ENCODE data around the gene RP9.
"Not testable (repeated sequence)": the region's sequence is repeated elsewhere in the genome, so short reads cannot be mapped to it uniquely, and the experiment has no call there.

Gene RP9

DNA sequence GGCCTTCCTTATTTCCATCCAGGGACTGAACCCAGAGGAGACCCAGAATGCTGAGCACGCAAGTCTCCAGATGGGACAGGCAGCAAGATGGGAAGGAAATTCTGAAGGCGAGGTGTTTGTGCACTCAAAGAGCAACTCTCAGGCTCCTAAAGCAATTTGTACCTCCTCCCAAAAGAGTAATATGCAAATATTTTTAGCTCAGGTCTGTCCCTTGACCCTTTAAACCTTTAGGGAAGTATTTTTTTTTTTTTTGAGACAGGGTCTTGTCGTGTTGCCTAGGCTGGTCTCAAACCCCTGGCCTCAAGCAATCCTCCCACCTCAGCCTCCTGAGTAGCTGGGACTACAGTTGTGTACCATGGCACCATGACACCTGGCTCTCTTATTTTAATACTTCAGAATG lies 8.4 kb downstream of the RP9 start:
- no peak for DNase-seq

DNA sequence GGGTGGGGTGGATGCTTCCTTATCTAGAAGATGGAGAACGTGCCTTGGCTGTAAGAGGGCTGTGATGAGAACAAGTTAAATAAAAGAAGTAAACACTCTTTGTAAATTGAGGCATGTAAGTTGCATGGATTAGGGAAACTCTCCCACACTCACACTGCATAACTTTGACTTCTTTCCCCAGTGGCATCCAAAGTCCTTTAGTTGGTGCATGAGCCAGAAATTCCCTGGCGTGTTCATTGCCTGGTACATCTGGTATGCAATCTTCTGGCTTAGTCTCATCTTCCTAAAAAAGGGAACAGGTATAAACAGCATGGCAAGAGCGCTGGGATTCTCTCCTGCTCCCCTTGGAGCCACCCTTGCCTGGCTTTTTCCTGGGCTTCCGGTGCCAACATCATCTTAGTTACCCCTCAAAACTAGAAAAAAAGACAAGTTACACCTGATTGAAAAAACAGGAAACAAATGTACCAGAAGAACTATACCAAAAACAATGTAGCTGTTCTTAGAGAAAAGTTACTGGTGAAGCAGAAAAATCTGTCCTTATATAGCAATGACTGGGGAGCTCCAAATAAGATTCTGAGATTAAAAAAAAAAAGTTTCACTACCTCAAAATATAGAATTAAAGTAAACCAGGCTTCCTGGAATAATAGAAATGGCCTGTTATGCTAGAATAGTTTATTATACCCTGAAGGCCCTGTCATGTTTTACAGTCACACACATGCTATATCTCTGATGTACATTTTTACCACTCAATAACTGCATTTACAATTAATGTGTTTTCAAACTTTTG lies 9.9 kb downstream of the RP9 start:
- DNase-seq: no peak

DNA sequence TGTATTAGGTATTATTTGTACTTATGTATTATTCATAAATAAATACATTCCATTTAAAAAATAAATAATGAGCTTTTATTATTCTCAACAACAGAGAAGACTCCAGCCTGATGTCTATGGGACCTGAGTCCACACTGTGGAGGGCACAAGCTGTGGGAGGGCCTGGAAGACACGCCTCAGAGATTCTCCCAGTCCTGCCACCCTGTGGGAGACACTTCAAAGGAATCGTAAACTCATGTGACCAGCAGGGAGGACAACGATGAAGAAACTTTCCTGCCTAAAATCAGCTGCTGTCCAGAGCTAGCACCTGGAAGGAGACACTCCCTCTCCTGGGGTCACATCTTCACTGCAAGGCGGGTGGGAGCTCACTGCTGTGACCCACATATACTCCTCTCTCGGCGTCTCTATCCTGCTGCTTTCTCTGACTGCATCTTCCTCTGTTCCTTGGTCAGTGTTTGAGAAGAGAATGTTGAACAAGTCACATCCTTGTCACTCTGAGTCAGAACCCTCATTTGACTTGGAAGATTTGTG lies 14.4 kb downstream of the RP9 start:
- not testable (repeated sequence) for DNase-seq

DNA sequence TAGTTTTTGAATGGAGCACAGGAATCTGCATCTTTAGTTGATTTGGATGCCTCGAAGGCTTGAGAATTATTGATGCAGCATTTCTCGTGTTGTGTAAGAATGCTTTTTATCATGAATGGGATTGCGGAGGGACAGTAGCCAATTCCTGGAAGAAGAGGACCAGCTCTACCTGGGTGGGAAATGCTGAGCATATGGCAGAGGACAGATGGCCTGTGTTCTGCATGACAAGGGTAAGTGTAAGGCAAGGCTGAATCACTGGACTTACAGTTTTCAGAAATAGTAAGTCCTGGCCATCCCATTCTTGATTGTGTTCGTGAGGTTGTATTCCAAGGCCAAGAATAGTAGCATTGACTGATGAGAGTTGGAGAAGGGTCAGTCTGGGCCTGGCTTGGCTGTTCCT lies 15.9 kb downstream of the RP9 start:
- no peak for DNase-seq

DNA sequence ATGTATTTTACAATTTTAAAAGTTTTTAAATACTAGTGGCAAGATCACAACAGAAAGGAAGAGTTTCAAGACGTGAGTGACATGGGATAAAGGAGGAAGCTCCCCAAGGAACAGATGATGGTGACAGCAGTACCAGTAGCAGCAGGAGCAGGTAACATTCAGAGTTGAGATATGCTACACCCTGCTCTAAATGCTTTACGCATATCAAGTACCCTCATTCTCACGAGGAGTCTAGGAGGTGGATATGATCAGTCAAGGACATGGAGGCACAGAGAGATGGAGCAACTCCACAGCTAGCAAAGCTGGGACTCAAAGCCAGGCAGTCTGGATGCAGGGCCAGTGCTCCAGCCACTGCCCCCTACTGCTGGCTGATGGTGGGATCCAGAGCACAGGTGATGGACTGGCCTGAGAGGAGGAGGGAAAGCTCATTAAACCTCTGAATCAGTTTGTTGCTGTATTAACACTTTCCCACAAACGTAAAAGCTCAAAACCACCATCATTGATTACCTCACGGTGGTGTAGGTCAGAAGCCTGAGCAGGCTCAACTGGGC lies 17.5 kb downstream of the RP9 start:
- no peak for DNase-seq

DNA sequence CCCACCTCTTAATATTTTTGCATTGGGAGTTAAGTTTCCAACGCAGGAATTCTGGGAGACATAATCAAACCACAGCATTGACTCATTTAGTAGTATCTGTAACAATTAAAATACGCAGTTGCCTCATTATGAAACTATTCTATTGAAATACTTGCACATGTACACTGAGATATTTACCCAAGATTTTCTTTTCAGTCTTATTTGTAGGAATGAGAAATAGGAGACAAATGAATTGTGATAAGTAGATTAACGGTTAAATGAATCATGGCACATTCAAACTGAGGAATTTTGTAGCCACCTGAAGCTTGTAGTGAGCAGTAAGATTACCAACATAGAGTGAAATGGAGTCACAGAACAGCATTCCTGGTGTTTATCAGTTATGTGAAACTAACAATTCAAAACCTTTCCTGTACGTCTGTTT lies 18.1 kb downstream of the RP9 start:
- no peak for DNase-seq

DNA sequence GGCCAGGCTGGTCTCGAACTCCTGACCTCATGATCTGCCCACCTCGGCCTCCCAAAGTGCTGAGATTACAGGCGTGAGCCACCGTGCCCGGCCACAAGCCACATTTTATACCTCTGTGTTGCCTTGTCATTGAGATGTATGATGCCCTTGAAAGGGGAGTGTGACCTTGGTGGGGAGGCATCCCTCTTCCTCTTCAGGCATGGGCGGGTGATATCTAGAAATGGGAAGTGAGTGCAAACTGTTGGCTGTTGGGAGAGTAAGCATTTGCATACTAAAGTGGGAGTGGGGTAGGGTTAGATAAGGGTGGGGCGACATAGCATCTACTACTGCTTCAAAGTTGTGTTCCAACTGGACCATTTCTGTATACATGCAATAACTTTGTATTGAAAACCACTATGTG lies 20.1 kb downstream of the RP9 start:
- DNase-seq: no peak

DNA sequence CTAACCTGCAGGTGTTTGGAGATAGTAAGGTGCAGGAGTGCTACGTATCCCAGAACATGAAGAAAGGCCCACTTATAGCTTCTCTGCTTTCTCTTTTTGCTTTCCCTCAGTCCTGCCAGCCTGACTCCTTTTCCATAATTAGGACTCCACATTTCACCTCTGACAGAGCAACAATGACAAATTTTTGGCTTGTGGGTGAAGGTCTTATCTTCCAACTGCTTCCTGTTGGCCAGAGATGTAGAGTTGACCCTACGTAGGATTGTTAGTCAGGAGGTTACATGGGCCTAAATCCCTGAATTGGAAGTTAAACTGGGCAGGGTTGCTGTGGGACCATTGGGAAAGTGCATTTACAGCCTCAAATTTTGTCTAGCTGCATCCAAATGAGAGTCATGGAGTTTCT lies 21.3 kb downstream of the RP9 start:
- no peak for DNase-seq

DNA sequence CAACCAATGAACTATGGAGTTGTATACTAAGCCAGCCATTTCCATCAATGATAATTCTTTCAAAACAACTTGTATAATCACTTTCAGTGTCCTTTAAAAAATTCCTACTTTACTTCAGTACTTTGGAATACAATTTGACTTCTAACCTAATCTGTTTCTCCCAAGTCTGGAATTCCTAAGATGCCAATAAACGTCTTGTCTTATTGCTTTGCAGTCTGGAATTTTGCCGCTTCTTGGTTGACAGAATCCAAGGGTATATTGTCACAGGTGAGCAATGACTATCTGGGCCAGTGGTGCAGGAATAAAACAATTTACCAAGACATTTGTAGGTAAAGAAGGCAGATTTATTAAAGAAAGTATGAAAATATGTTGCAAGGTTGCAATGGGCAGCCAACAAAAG lies 21.8 kb downstream of the RP9 start:
- DNase-seq: no peak

DNA sequence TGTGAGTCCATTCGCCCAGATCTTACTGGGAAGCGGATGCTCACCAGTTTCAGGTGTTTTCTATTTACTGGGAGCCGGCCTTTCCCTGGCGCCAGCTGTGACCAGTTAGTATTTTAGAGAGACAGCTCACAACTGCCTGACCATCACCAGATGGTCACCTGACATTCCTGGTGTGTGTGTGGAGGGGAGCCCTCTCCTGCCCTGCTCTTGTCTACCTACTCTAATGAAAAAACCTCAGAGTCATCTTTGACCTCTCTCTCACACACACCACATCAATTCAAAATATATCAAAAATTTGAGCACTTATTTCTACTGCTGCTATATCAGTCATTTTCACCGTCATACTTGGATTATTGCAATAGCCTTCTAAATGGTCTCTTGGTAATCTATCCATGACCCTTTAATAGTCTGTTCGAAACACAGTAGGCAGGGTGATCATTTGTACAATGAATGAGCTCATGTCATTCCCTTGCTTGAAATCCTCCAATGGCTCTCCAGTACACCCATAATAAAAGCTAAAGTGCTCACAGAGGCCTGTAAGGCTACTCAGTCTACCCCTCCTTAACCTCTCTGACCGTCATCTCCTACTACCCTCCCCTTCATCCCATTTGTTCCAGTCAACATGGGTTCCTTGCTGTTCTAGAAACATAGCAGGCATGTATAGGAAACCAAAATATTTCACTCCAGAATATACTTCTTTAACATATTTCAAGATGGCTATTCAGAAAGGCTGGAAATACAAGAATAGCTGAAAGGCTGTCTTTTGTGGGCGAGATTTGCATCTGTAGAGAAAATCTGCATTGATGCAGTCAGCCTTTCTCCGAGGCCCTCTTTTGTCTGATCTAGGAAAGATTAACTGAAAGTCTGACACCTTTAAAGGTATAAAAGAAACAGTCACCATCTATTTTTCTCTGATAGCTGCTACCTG lies 29.2 kb downstream of the RP9 start:
- no peak for DNase-seq

DNA sequence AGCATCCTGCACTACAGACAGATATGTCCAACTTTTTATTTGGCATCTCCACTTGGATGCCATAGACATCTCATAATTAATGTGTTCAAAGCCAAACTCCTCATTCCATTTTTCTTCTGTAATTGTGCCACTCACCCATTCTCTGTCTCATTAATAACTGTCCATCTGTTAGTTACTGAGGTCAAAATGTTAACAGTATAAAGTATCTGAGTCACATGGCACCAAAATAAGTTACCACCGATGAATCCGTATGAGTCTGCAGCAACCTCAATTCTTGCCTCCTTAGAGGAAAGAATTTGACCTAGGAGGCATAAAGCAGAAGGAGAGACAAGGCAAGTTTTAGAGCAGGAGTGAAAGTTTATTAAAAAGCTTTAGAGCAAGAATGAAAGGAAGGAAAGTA lies 30.1 kb downstream of the RP9 start:
- no peak for DNase-seq

DNA sequence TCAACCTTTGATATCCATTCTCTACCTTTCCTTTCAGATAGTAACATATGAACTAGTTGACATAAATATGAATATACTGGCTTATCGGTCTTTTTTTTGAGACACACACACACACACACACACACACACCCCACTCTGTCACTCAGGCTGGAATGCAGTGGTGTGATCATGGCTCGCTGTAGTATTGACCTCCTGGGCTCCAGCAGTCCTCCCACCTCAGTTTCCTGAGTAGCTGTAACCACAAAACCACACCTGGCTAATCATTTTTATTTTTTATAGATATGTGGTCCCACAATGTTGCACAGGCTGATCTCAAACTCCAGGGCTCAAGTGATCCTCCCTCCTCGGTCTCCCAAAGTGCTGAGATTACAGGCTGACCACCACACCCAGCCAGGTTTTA lies 32.5 kb downstream of the RP9 start:
- no peak for DNase-seq

DNA sequence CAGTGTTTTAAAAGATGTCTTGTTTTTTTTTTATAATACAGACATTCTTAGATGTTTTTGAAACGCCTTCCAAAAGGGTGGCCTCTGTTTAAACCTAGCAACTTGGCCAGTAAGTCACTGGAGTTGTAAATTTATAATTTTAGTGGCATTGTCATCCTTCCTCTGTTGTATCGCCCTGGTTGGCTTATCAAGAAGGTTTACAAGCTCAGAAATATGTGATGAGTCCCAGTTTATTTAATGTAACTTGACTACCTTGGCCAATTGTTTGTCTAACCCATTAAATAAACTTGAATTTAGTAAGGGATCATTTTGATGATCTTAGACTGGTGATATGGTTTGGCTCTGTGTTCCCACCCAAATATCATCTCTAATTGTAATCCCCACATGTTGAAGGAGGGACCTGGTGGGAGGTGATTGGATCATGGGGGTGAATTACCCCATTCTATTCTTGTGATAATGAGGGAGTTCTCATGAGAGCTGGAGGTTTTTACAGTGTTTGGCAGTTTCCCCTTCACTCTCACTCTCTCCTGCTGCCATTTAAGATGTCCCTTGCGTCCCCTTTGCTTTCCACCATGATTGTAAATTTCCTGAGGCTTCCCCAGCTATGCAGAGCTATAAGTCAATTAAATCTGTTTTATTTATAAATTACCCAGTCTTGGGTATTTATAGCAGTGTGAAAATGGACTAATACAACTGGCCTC lies 33.2 kb downstream of the RP9 start:
- no peak for DNase-seq

DNA sequence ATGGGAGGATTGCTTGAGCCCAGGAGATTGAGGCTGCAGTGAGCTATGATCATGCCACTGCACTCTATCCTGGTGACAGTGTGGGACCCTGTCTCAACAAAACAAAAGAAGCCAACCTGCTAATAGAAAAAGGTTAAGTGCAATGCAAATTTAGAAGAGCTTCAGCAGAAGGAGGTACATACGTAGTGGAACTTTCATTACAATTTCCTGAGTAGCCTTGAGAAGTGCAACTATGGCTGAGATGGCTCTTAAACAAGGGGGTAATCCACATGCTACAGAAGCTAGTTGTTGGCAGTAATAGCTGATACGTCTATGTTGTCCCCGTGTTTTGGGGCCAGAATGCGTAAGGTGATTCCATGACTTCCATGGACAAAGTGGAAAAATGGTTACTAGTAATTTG lies 36.0 kb downstream of the RP9 start:
- DNase-seq: no peak

DNA sequence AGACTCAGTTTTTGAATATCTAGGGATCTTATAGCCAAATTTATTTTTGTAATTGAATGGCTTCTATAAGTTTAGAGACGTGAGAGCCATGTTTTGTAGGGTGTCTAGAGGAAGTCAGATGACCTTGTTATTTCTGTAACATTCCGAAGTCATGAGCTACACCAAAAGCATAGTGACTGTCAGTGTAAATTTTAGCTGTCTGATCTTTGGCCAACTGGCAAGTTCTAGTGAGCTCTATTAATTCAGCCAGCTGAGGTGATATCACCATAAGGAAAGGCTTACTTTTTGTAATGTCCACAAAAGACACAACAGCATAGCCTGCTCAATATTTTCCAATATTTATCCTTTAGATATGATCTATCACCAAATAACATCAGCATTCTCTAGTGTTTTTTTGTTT lies 36.7 kb downstream of the RP9 start:
- DNase-seq: no peak

DNA sequence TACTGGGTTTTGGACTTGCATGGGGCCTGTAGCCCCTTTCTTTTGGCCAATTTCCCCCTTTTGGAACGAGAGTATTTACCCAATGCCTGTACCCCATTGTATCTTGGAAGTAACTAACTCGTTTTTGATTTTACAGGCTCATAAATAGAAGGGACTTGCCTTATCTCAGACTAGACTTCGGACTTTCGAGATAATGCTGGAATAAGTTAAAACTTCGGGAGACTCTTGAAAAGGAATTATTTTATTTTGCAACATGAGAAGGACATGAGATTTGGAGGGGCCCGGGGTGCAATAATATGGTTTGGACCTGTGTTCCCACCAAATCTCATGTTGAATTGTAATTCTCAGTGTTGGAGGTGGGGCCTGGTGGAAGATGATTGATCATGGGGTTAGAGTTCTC lies 38.4 kb downstream of the RP9 start:
- DNase-seq: no peak

DNA sequence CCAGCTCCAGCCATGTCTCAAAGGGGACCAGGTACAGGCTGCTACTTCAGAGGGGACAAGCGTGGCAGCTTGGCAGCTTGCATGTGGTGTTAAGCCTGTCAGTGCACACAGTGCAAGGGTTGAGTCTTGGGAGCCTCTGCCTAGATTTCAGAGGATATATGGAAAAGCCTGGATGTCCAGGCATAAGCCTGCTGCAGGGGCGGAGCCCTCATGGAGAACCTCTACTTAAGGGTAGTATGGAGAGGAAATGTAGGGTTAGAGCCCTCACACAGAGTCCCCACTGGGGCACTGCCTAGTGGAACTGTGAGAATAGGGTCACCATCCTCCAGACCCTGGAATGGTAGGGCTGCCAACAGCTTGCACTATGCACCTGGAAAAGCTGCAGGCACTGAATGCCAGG lies 38.9 kb downstream of the RP9 start:
- DNase-seq: no peak

DNA sequence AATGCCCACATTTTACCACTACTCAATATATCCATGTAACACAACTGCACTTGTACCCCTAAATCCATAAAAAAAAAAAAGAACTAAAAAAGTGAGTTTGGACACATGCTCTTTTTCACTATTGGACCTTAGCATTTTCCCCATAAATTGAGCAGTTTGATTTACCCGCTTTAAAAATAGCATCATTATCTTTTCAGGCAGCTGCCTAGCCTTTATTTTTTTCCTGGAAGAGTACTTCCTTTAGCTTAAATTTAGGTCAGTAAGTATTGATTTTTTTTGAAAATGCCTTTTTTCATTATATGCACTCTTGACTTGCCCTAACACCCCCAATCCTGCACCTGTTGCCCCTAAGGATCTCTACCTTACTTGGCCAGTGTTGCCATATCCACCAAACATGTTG lies 41.3 kb downstream of the RP9 start:
- no peak for DNase-seq

DNA sequence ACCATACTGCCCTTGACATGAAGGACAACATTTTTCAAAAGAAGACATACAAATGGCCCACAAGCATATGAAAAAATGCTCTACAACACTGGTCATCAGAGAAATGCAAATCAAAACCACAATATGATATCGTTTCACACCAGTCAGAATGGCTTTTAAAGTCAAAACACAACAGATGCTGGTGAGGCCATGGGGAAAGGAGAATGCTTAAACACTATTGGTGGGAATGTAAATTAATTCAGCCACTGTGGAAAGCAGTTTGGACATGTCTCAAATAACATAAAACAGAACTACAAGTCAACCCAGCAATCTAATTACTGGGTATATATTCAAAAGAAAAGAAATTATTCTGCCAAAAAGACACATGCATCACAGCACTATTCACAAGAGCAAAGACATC lies 42.4 kb downstream of the RP9 start:
- DNase-seq: no peak

DNA sequence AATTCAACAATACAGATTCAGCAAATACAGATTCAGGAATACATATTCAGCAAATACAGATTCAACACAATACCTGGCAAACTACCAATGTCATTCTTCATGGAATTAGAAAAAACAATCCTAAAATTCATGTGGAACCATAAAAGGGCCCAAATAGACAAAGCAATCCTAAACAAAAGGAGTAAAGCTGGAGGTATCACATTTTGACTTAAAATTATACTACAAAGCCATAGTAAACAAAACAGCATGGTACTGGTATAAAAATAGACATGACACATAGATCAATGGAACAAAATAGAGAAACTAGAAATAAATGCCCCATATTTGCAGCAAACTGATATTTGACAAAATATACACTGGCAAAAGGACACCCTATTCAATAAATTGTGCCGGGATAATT lies 43.2 kb downstream of the RP9 start:
- no peak for DNase-seq

DNA sequence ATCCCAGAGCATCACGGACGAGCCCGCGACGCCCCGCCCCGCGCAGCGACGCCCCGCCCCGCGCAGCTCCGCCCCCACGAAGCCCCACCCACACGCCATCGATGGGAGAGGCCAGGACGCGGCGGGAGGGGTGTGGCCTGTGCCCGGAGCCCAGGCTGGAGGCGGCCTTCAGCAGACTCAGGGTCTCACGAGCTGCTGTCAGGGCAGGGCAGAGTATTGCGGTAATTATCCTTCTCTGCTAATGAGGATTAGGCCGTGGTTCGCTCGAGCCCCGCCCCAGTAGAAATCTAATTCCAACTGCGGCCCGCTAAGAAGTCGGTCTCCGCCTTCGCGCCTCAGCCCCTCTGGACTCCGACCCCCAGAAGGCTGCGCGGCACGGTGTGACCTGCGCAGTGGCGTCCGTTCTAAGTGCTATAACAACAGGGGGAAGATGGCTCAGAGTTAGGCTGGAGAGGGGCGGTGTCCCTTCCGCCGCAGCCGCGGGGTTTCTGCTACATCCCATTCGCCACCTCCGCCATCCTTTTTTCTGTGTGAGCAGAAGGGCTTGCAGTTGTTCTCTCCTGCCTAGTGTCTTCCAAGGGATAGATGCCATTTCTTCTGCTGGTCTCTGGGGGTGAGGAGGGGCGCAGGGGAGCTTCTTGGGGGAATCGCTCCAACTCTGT lies 46.3 kb downstream of the RP9 start:
- DNase-seq: peak; percentile 92

DNA sequence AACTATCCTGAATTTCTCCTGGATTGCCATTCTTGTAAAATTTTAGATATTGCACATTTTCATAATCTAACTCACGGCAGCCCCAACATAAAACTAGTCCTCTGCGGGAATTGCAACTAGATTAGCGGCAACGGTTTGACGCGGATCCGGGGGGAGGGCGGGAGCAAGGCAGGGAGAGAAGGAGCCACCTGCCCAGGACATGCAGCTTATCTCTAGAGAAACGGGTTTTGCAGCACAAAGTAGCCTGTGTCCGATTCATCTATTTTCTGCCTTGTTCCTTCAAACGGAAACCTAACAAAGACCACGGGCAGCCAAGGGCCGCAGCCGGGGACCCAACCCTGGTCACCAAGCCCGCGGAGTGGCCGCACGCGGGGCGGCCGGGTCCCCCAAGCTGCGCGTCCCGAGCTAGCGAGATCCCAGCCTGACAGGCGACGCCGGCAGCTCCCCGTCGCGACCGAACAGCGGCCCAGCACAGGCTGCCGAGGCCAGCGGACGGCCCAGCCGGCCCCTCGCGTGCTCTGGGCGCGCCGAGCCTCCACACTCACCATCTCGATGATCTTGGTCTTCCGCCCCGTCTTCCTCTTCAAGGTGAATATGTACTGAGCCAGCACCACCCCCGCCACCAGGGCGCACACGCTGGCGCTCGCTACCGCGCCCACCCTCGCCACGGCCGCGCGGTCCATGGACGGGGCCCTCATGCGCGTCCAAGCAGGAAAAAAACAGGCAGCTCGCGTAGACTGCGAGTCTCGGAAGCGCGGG lies 47.0 kb downstream of the RP9 start, which contains the start of gene NT5C3A:
NT5C3A (minus strand) TSS at position 754 of the 759 bp plus-strand sequence; CDS start at position 683, 71 bp downstream.
- DNase-seq: peak; percentile 16
